ENCODE measurements around the gene PDE8B. TPM values are rescaled to one million over a fixed set of nuclear protein-coding genes. Genes with fewer than 3 reads are reported as not detected.

PDE8B gene
- total RNA-seq, 6 donors from 2014 or later = 5.8 to 21.9 (median 9.7) TPM

DNA sequence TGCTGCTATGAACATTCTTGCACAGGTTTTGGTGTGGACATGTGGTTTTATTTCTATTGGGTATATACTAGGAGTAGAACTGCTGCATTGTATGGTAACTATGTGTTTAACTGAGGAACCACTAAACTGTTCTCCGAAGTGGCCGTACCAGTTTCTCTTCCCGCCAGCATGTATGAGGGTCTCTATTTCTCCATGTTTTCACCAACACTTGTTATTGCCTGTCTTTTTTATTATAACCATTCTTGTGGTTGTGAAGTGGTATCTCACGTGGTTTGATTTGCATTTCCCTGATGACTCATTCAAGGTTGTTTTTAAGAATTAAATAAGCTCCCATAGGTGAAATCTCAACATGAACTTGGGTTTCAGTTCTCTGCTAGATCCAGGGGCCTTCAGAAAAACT lies 19.4 kb downstream of the PDE8B start:
- Histone ChIP-seq H3K27me3 (no peaks in the 10 kb centered on the region), H3K4me1 (peaks cover 0 to 5% (median 2%) of the 10 kb centered on the region in 4 donors), H3K27ac (no peak overlapping the region), H3K4me3 (no peak overlapping the region), H3K36me3 (no peaks in the 10 kb centered on the region), H3K9me3 (no peaks in the 10 kb centered on the region)
- 86 to 89% methylated on average over 4 of the region's 4 CpGs for WGBS, 2 donors
- ATAC-seq (ENCODE audit: low FRiP score in 2 of 2) (no peak), DNase-seq (no peak)
- TF ChIP-seq, protein P1, sequence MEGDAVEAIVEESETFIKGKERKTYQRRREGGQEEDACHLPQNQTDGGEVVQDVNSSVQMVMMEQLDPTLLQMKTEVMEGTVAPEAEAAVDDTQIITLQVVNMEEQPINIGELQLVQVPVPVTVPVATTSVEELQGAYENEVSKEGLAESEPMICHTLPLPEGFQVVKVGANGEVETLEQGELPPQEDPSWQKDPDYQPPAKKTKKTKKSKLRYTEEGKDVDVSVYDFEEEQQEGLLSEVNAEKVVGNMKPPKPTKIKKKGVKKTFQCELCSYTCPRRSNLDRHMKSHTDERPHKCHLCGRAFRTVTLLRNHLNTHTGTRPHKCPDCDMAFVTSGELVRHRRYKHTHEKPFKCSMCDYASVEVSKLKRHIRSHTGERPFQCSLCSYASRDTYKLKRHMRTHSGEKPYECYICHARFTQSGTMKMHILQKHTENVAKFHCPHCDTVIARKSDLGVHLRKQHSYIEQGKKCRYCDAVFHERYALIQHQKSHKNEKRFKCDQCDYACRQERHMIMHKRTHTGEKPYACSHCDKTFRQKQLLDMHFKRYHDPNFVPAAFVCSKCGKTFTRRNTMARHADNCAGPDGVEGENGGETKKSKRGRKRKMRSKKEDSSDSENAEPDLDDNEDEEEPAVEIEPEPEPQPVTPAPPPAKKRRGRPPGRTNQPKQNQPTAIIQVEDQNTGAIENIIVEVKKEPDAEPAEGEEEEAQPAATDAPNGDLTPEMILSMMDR (IDR thresholded peaks at IDR 0.05) = no peak
- no peak for TF ChIP-seq POLR2A (IDR thresholded peaks at IDR 0.05)

DNA sequence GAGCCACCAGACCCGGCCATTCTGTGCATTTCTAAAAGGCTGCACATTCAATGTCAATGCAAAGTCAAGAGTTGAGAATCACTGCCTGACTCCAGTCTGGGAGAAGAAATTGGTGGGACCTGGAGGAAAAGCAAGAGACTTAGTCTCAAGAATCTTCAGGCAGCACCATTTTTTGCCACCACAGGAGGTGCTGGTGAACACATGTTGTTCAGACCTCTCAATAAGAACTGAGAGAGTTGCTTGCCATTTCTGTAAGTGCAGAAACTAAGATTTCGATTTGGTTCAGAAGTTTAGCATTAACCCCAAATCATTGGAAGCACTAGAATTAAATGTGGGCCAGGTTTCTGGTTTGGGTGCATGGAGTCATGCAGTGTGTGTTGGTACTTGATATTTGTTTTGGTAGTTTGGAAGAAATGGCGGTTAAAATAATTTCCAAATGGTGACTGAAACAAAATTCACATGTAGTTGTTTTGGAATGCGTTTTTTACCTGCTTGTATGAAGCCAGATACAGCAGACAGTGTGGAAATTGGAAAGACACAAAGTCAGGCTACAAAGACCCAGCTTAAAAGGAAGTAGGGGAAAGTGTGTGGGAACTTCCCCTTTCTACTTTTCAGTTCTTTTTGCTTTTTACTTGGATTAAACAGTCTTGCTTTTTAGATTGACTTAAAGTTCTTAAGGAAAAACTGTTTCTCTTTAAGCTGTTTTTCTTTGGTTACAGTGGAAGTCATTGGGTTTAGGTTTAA lies 20.4 kb downstream of the PDE8B start:
- no peaks in the 10 kb centered on the region for H3K9me3 ChIP-seq
- no peak overlapping the region for H3K27ac ChIP-seq
- peaks cover 0 to 5% (median 2%) of the 10 kb centered on the region in 4 donors for H3K4me1 ChIP-seq
- 77 to 81% methylated on average over 4 of the region's 4 CpGs for WGBS, 2 donors
- peak in 1 of 2 donors; percentile 43 for ATAC-seq (ENCODE audit: low FRiP score in 2 of 2)
- no peak for TF ChIP-seq EP300 (IDR thresholded peaks at IDR 0.05)
- TF ChIP-seq, protein P1 (IDR thresholded peaks at IDR 0.05) = peak in 1 of 6 experiments; percentile 10
- no peak for DNase-seq
- H3K27me3 ChIP-seq = no peaks in the 10 kb centered on the region
- no peaks in the 10 kb centered on the region for H3K36me3 ChIP-seq
- H3K4me3 ChIP-seq = no peak overlapping the region

DNA sequence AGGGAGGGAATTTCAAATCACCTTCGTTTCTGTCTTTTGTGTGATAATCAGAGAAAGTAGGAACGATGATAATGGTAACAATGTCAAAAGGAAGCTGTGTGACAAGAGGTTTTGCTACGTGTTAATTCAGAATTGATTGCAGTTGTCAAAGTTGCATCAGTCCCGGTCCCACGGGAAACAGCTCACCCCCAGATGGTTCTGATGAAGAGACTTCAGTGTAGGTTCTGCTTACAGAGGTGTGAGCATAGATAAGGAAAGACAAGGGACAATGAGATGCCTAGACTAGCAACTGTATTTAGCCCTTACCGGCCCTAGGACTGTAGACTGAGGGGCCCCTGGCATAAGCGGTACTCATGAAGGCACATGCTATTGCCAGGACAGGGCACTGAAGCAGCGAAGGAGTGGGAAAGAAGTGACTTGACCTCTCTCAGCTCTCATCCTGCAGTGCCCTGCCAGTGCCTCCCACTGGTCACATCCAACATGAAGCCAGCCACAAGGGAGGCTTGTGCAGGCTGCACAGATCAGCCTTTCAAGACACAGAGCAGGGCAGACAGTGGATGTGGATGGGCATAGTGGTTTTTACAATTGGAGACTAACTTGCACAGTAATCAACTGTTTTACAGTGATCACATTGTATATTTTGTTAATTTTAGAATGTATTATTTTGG lies 21.1 kb downstream of the PDE8B start:
- H3K27me3 ChIP-seq = no peaks in the 10 kb centered on the region
- TF ChIP-seq, protein P1 (IDR thresholded peaks at IDR 0.05) = no peak
- TF ChIP-seq POLR2AphosphoS5 (IDR thresholded peaks at IDR 0.05) = no peak
- no peak for TF ChIP-seq POLR2A (IDR thresholded peaks at IDR 0.05)
- no peak for TF ChIP-seq EP300 (IDR thresholded peaks at IDR 0.05)
- DNase-seq = no peak
- H3K36me3 ChIP-seq = no peaks in the 10 kb centered on the region
- WGBS, 2 donors = 44 to 47% methylated on average over 8 of the region's 8 CpGs
- ATAC-seq (ENCODE audit: low FRiP score in 2 of 2) = peak; percentile 26 to 45
- H3K4me3 ChIP-seq = no peak overlapping the region
- no peaks in the 10 kb centered on the region for H3K9me3 ChIP-seq
- peaks cover 0 to 5% (median 2%) of the 10 kb centered on the region in 4 donors for H3K4me1 ChIP-seq
- H3K27ac ChIP-seq = no peak overlapping the region

DNA sequence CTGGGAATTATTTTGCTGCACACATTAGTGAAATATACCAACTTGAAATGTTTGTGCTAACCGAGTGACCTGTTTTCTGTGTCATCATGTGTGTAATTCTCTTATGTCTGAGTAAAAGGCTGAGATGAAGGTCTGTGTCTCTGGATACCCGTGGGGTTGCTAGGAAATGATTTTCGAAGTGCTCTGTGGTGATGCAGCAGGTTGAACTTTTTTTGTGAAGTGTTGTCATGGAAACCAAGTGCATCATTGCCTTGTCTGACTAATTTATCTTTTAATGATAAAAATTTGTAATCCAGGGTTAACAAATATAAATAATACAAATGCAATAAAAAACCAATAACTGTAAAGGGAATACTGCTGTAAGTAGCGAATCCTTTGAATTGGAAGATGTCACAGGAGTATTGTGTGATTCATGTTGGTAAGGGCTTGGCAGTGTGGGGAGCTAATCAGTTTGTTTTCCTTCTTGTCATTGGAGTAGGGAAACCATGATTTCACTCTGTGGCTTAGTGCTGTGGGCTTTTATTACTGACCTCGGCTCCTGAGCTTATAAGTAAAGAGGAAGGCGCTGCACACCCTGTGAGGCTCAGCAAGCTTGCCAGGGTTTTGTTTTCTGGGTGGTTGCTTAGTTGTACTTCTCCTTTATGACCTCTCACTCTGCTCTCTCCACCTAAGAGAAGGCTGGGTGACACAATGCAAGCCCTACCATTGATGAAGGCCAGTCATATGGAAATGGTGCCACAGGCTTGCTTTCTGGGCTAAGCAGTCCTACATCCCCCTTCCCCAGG lies 22.3 kb downstream of the PDE8B start:
- Histone ChIP-seq H3K36me3 (no peaks in the 10 kb centered on the region), H3K4me1 (peaks cover 0 to 5% (median 2%) of the 10 kb centered on the region in 4 donors), H3K27me3 (no peaks in the 10 kb centered on the region), H3K4me3 (no peak overlapping the region), H3K27ac (no peak overlapping the region), H3K9me3 (no peaks in the 10 kb centered on the region)
- WGBS, 2 donors = 74 to 85% methylated on average over 6 of the region's 6 CpGs
- no peak for TF ChIP-seq POLR2A (IDR thresholded peaks at IDR 0.05)
- no peak for TF ChIP-seq POLR2AphosphoS5 (IDR thresholded peaks at IDR 0.05)
- TF ChIP-seq, protein P1 (IDR thresholded peaks at IDR 0.05) = no peak
- TF ChIP-seq EP300 (IDR thresholded peaks at IDR 0.05) = no peak
- DNase-seq (no peak), ATAC-seq (ENCODE audit: low FRiP score in 2 of 2) (peak in 1 of 2 donors; percentile 81)
